Ishikawa (cell line): ENCODE results near the gene SAV1.

ENCODE experiments used
- CEBPB ChIP-seq: IDR thresholded peaks from 2 replicates; pipeline ENCODE4 v1.6.1; 2012
- CREB1 ChIP-seq: IDR thresholded peaks from 2 replicates; pipeline ENCODE4 v1.6.1; 2012; ENCODE audit warnings: low read depth
- EGR1 ChIP-seq: IDR thresholded peaks from 2 replicates; pipeline ENCODE4 v1.6.1; 2012
- EP300 ChIP-seq: IDR thresholded peaks from 2 replicates; pipeline ENCODE4 v1.6.1; 2012; ENCODE audit warnings: borderline replicate concordance
- FOXM1 ChIP-seq: IDR thresholded peaks from 2 replicates; pipeline ENCODE4 v1.6.1; 2012; ENCODE audit warnings: low read depth, borderline replicate concordance
- MAX ChIP-seq: IDR thresholded peaks from 2 replicates; pipeline ENCODE4 v1.6.1; 2012
- NFIC ChIP-seq: IDR thresholded peaks from 2 replicates; pipeline ENCODE4 v1.6.1; 2012
- RAD21 ChIP-seq: IDR thresholded peaks from 2 replicates; pipeline ENCODE4 v1.6.1; 2012; ENCODE audit warnings: low read depth
- REST ChIP-seq: IDR thresholded peaks from 2 replicates; pipeline ENCODE4 v1.6.1; 2012; ENCODE audit warnings: low read depth, mild to moderate bottlenecking
- TAF1 ChIP-seq: IDR thresholded peaks from 2 replicates; pipeline ENCODE4 v1.6.1; 2012; ENCODE audit warnings: low read depth, mild to moderate bottlenecking
- TCF12 ChIP-seq: IDR thresholded peaks from 2 replicates; pipeline ENCODE4 v1.6.1; 2012; ENCODE audit warnings: low read depth
- TEAD4 ChIP-seq: IDR thresholded peaks from 2 replicates; pipeline ENCODE4 v1.6.1; 2012
- USF1 ChIP-seq: IDR thresholded peaks from 2 replicates; pipeline ENCODE4 v1.6.1; 2012
- YY1 ChIP-seq: IDR thresholded peaks from 2 replicates; pipeline ENCODE4 v1.6.1; 2012; ENCODE audit warnings: low read depth
- ZBTB7A ChIP-seq: IDR thresholded peaks from 2 replicates; pipeline ENCODE4 v1.6.1; 2012; ENCODE audit warnings: low read depth

Gene SAV1

GRCh38 chr14:50666772-50667683 is 1.1 kb downstream of the SAV1 start:
- TF ChIP-seq FOXM1: no peak
- peak; percentile 10; the same call in 1 of the 2 replicates for TF ChIP-seq TEAD4

- peak; percentile 36; the same call in 1 of the 2 replicates for TF ChIP-seq EP300
- no peak for TF ChIP-seq ZBTB7A
- no peak for TF ChIP-seq REST
- 0 out of 2 replicates have a peak, but pooled peaks have one; percentile 4 for TF ChIP-seq TEAD4
- peak; percentile 30; the same call in 1 of the 2 replicates for TF ChIP-seq MAX
- no peak for TF ChIP-seq TCF12
- TF ChIP-seq EGR1: no peak
- no peak for TF ChIP-seq FOXM1
- TF ChIP-seq YY1: no peak
- TF ChIP-seq NFIC: peak; percentile 71
- no peak for TF ChIP-seq CEBPB
- no peak for TF ChIP-seq TAF1
Observed at GRCh38 chr14:50659327-50659974, 8.7 kb downstream of the SAV1 start.

- TF ChIP-seq USF1 (no peak), TAF1 (no peak), NFIC (peak; percentile 81), TCF12 (peak; percentile 43; the same call in 1 of the 2 replicates), MAX (0 out of 2 replicates have a peak, but pooled peaks have one; percentile 25), REST (no peak), RAD21 (no peak), CREB1 (0 out of 2 replicates have a peak, but pooled peaks have one; percentile 8), TEAD4 (peak; percentile 89), CEBPB (peak; percentile 62), FOXM1 (peak; percentile 47; the same call in 1 of the 2 replicates), EGR1 (no peak), ZBTB7A (no peak), YY1 (no peak), EP300 (peak; percentile 68; the same call in 1 of the 2 replicates)
Observed at GRCh38 chr14:50658203-50658602, 9.9 kb downstream of the SAV1 start.

GRCh38 chr14:50657753-50658152 is 10.4 kb downstream of the SAV1 start:
- TF ChIP-seq TAF1 (no peak), CEBPB (no peak), ZBTB7A (no peak), EP300 (no peak), MAX (no peak), TEAD4 (no peak), YY1 (no peak), RAD21 (no peak), CREB1 (no peak), USF1 (no peak), FOXM1 (no peak), EGR1 (no peak), TCF12 (no peak), NFIC (no peak), REST (no peak)
